ENCODE measurements around the gene KIF22.

- TF ChIP-seq POLR2A (IDR thresholded peaks at IDR 0.05) (no peak), EP300 (IDR thresholded peaks at IDR 0.05; ENCODE audit: low read depth) (no peak), CTCF (IDR thresholded peaks at IDR 0.05) (no peak)
These were observed 62.1 kb downstream of the KIF22 start for GRCh38 chr16:29852654-29853053.
